ENCODE measurements around the gene ALDH1A3. TPM values are rescaled to one million over a fixed set of nuclear protein-coding genes. Genes with fewer than 3 reads are reported as not detected.

ALDH1A3 gene
- total and polyA plus RNA-seq, 2 experiments from 2014 or later, result 4.0 to 19.8 TPM

- Histone ChIP-seq H3K27ac (ENCODE audit: low read depth) (no peak overlapping the region), H3K9me2 (ENCODE audit: insufficient read depth) (no peaks in the 10 kb centered on the region), H3K4me2 (no peak overlapping the region), H3K27me3 (ENCODE audit: insufficient read depth) (peaks cover 16% of the 10 kb centered on the region), H3K79me2 (replicated peaks; ENCODE audit: insufficient read depth) (no peaks in the 10 kb centered on the region), H3K4me3 (no peak overlapping the region), H2AFZ (no peak overlapping the region), H3F3A (replicated peaks; ENCODE audit: low read depth) (no peaks in the 10 kb centered on the region), H4K20me1 (replicated peaks; ENCODE audit: insufficient read depth) (no peaks in the 10 kb centered on the region), H3K36me3 (ENCODE audit: insufficient read depth) (no peaks in the 10 kb centered on the region), H3K4me1 (ENCODE audit: insufficient read depth) (peaks cover 3% of the 10 kb centered on the region; the same call in 1 of the 2 replicates)
- no peak overlapping the region for H3K4me3 Mint-ChIP-seq
- H3K36me3 Mint-ChIP-seq (ENCODE audit: low read depth), result no peaks in the 10 kb centered on the region
- ATAC-seq (peak; percentile 56), DNase-seq (ENCODE audit: low spot score) (peak; percentile 86)
- no peaks in the 10 kb centered on the region; the same call in 2 of the 3 replicates for H3K9me3 Mint-ChIP-seq
- H3K27ac Mint-ChIP-seq, result no peak overlapping the region
- H3K4me1 Mint-ChIP-seq, result peaks cover 13% of the 10 kb centered on the region; the same call in 2 of the 3 replicates
- TF ChIP-seq POLR2AphosphoS5 (IDR thresholded peaks at IDR 0.05; ENCODE audit: low read depth) (no peak), CTCF (conservative IDR thresholded peaks at IDR 0.05; ENCODE audit: low read depth in 2 of 2) (peak; percentile 88 to 91), NANOG (IDR thresholded peaks at IDR 0.05; ENCODE audit: borderline replicate concordance) (no peak), CREB1 (CRISPR knock-in tag; IDR thresholded peaks at IDR 0.05; ENCODE audit: low read depth) (no peak), EZH2 (IDR thresholded peaks at IDR 0.05; ENCODE audit: low read depth, unreplicated experiment) (no peak)
- peaks cover 19% of the 10 kb centered on the region for H3K27me3 Mint-ChIP-seq (ENCODE audit: insufficient read depth, low read depth, poor library complexity)
Measured at GRCh38 chr15:100873029-100873677, 6.5 kb upstream of the ALDH1A3 start.

- no peak overlapping the region for H3K27ac ChIP-seq (ENCODE audit: low read depth)
- H3K4me2 ChIP-seq, result no peak overlapping the region
- H3K4me3 ChIP-seq, result no peak overlapping the region
- H3F3A ChIP-seq (replicated peaks; ENCODE audit: low read depth), result 0 out of 2 replicates have a peak, but pooled peaks cover 2% of the 10 kb centered on the region
- Mint-ChIP-seq H3K27ac (no peak overlapping the region), H3K27me3 (ENCODE audit: insufficient read depth, low read depth, poor library complexity) (peaks cover 27% of the 10 kb centered on the region), H3K9me3 (0 out of 3 replicates have a peak, but pooled peaks cover 2% of the 10 kb centered on the region), H3K4me1 (peaks cover 19% of the 10 kb centered on the region; the same call in 2 of the 3 replicates), H3K36me3 (ENCODE audit: low read depth) (no peaks in the 10 kb centered on the region), H3K4me3 (no peak overlapping the region)
- no peaks in the 10 kb centered on the region for H3K79me2 ChIP-seq (replicated peaks; ENCODE audit: insufficient read depth)
- peaks cover 34% of the 10 kb centered on the region for H3K27me3 ChIP-seq (ENCODE audit: insufficient read depth)
- no peaks in the 10 kb centered on the region for H3K9me2 ChIP-seq (ENCODE audit: insufficient read depth)
- DNase-seq (ENCODE audit: low spot score) (no peak), ATAC-seq (no peak)
- H3K36me3 ChIP-seq (ENCODE audit: insufficient read depth), result no peaks in the 10 kb centered on the region
- H4K20me1 ChIP-seq (replicated peaks; ENCODE audit: insufficient read depth), result no peaks in the 10 kb centered on the region
- H2AFZ ChIP-seq, result no peak overlapping the region
- H3K4me1 ChIP-seq (ENCODE audit: insufficient read depth), result peaks cover 7% of the 10 kb centered on the region; the same call in 1 of the 2 replicates
- TF ChIP-seq ZNF331 (CRISPR knock-in tag; IDR thresholded peaks at IDR 0.05; ENCODE audit: low read depth) (no peak), ZNF114 (CRISPR knock-in tag; IDR thresholded peaks at IDR 0.05) (no peak), NANOG (IDR thresholded peaks at IDR 0.05; ENCODE audit: borderline replicate concordance) (no peak), CTCF (conservative IDR thresholded peaks at IDR 0.05; ENCODE audit: low read depth in 2 of 2) (no peak), ZNF462 (CRISPR knock-in tag; IDR thresholded peaks at IDR 0.05) (no peak), EZH2 (IDR thresholded peaks at IDR 0.05; ENCODE audit: low read depth, unreplicated experiment) (no peak), POLR2AphosphoS5 (IDR thresholded peaks at IDR 0.05; ENCODE audit: low read depth) (no peak), STAT1 (IDR thresholded peaks at IDR 0.05; ENCODE audit: unreplicated experiment) (no peak), JUNB (IDR thresholded peaks at IDR 0.05; ENCODE audit: unreplicated experiment) (no peak)
Measured at GRCh38 chr15:100875495-100875894, 4.1 kb upstream of the ALDH1A3 start.
